H9 (cell line): ENCODE measurements around the gene TRIM9. TPM values are rescaled to one million over a fixed set of nuclear protein-coding genes. Genes with fewer than 3 reads are reported as not detected.
A peak's percentile ranks its signal among the peaks of the same experiment; 100 is the strongest.

Experiments
- DNase-seq: peaks from one replicate; pipeline ENCODE4 v3.0.0-alpha.2; 2017
- H2AFZ ChIP-seq: one replicate; pipeline ENCODE4 v1.6.1; 2013; ENCODE audit warnings: mild to moderate bottlenecking, low read length, control low read depth, moderate library complexity
- H2AK5ac ChIP-seq: 2 replicates; pipeline ENCODE4 v1.6.1; 2013; ENCODE audit warnings: low read length, control low read depth, mixed read lengths; ENCODE audit not compliant: insufficient read length
- H2BK120ac ChIP-seq: one replicate; pipeline ENCODE4 v1.6.1; 2013; ENCODE audit warnings: low read depth, mild to moderate bottlenecking, low read length, control low read depth, inconsistent platforms; ENCODE audit not compliant: poor library complexity, severe bottlenecking
- H2BK12ac ChIP-seq: 2 replicates; pipeline ENCODE4 v1.6.1; 2013; ENCODE audit warnings: low read length, control low read depth, mixed read lengths, low read depth; ENCODE audit not compliant: insufficient read length
- H2BK15ac ChIP-seq: 2 replicates; pipeline ENCODE4 v1.6.1; 2013; ENCODE audit warnings: low read depth, low read length, control low read depth
- H2BK20ac ChIP-seq: one replicate; pipeline ENCODE4 v1.6.1; 2013; ENCODE audit warnings: low read depth, mild to moderate bottlenecking, low read length, control low read depth, inconsistent platforms; ENCODE audit not compliant: poor library complexity, severe bottlenecking
- H2BK5ac ChIP-seq: 2 replicates; pipeline ENCODE4 v1.6.1; 2013; ENCODE audit warnings: low read length, control low read depth, mixed read lengths; ENCODE audit not compliant: insufficient read length
- H3K14ac ChIP-seq: 2 replicates; pipeline ENCODE4 v1.6.1; 2013; ENCODE audit warnings: low read length, control low read depth; ENCODE audit not compliant: insufficient read depth
- H3K18ac ChIP-seq: 2 replicates; pipeline ENCODE4 v1.6.1; 2013; ENCODE audit warnings: low read depth, mild to moderate bottlenecking, mixed read lengths, low read length, control low read depth; ENCODE audit not compliant: insufficient read length
- H3K23ac ChIP-seq: 2 replicates; pipeline ENCODE4 v1.6.1; 2013; ENCODE audit warnings: low read length, control low read depth, mixed read lengths, low read depth; ENCODE audit not compliant: insufficient read length
- H3K23me2 ChIP-seq: 2 replicates; pipeline ENCODE4 v1.6.1; 2013; ENCODE audit warnings: low read depth, mild to moderate bottlenecking, mixed read lengths, low read length, control low read depth; ENCODE audit not compliant: insufficient read length, poor library complexity, severe bottlenecking
- H3K27ac ChIP-seq: 2 replicates; pipeline ENCODE4 v1.5.1; 2013; ENCODE audit warnings: low read length, control low read depth, mixed read lengths, low read depth; ENCODE audit not compliant: insufficient read length
- H3K27me3 ChIP-seq: 2 replicates; pipeline ENCODE4 v1.6.1; 2013; ENCODE audit warnings: low read length, control low read depth, inconsistent platforms; ENCODE audit not compliant: insufficient read depth
- H3K4ac ChIP-seq: 2 replicates; pipeline ENCODE4 v1.6.1; 2013; ENCODE audit warnings: low read depth, mild to moderate bottlenecking, control low read depth, inconsistent platforms, low read length, moderate library complexity
- H3K4me1 ChIP-seq: 2 replicates; pipeline ENCODE4 v1.6.1; 2013; ENCODE audit warnings: low read length, control low read depth, inconsistent platforms; ENCODE audit not compliant: insufficient read depth
- H3K4me2 ChIP-seq: 2 replicates; pipeline ENCODE4 v1.6.1; 2013; ENCODE audit warnings: low read length, control low read depth, mixed read lengths; ENCODE audit not compliant: insufficient read length, insufficient read depth
- H3K56ac ChIP-seq: 2 replicates; pipeline ENCODE4 v1.6.1; 2013; ENCODE audit warnings: low read depth, mild to moderate bottlenecking, mixed read lengths, low read length, control low read depth; ENCODE audit not compliant: insufficient read length
- H3K79me1 ChIP-seq: 2 replicates; pipeline ENCODE4 v1.6.1; 2013; ENCODE audit warnings: low read depth, mild to moderate bottlenecking, moderate library complexity, low read length, control low read depth, inconsistent platforms; ENCODE audit not compliant: insufficient read depth, poor library complexity, severe bottlenecking
- H3K79me2 ChIP-seq: 2 replicates; pipeline ENCODE4 v1.6.1; 2013; ENCODE audit warnings: low read length, control low read depth, inconsistent platforms; ENCODE audit not compliant: insufficient read depth
- H3K9ac ChIP-seq: 2 replicates; pipeline ENCODE4 v1.6.1; 2013; ENCODE audit warnings: low read length, control low read depth, mixed read lengths; ENCODE audit not compliant: insufficient read length; ENCODE audit errors: extremely low read depth
- H3K9me3 ChIP-seq: one replicate; pipeline ENCODE4 v1.6.1; 2013; ENCODE audit warnings: low read depth, low read length, inconsistent platforms; ENCODE audit not compliant: control insufficient read depth
- H3T11ph ChIP-seq: one replicate; pipeline ENCODE4 v1.6.1; 2013; ENCODE audit warnings: mild to moderate bottlenecking, low read length, control low read depth, inconsistent platforms
- H4K20me1 ChIP-seq: one replicate; pipeline ENCODE4 v1.6.1; 2013; ENCODE audit not compliant: control insufficient read depth, insufficient read length, insufficient read depth
- H4K5ac ChIP-seq: 2 replicates; pipeline ENCODE4 v1.6.1; 2013; ENCODE audit warnings: low read depth, mild to moderate bottlenecking, mixed read lengths, low read length, control low read depth; ENCODE audit not compliant: insufficient read length
- H4K8ac ChIP-seq: replicated peaks from 2 replicates; pipeline ENCODE4 v1.6.1; 2013; ENCODE audit warnings: low read length, control low read depth, mixed read lengths, low read depth; ENCODE audit not compliant: insufficient read length
- H4K91ac ChIP-seq: 2 replicates; pipeline ENCODE4 v1.6.1; 2013; ENCODE audit warnings: low read depth, mild to moderate bottlenecking, moderate library complexity, mixed read lengths, low read length, control low read depth; ENCODE audit not compliant: insufficient read length
- H3K27ac Mint-ChIP-seq, 3 experiments: 2 replicates in 2 of 3; 3 replicates in 1 of 3; pipeline ENCODE4 v1.8.0; 2020 to 2021; ENCODE audit warnings: mixed read lengths in 3 of 3, mild to moderate bottlenecking in 1 of 3, moderate library complexity in 1 of 3
- H3K27me3 Mint-ChIP-seq: 2 replicates; pipeline ENCODE4 v1.8.0; 2021; ENCODE audit warnings: low read depth, mild to moderate bottlenecking, moderate library complexity, mixed read lengths
- H3K36me3 Mint-ChIP-seq, 3 experiments: 2 replicates in 2 of 3; 3 replicates in 1 of 3; pipeline ENCODE4 v1.8.0; 2020 to 2021; ENCODE audit warnings: low read depth in 3 of 3, mixed read lengths in 3 of 3; ENCODE audit not compliant: insufficient read depth in 1 of 3
- H3K4me1 Mint-ChIP-seq, 2 experiments: 2 replicates each; pipeline ENCODE4 v1.8.0; 2020; ENCODE audit warnings: mixed read lengths in 2 of 2
- H3K4me3 Mint-ChIP-seq, 2 experiments: 2 replicates in 1 of 2; 3 replicates in 1 of 2; pipeline ENCODE4 v1.8.0; 2020 to 2021; ENCODE audit warnings: mild to moderate bottlenecking in 2 of 2, mixed read lengths in 2 of 2, moderate library complexity in 1 of 2
- H3K9me3 Mint-ChIP-seq, 2 experiments: 2 replicates in 1 of 2; 3 replicates in 1 of 2; pipeline ENCODE4 v1.8.0; 2020; ENCODE audit warnings: mild to moderate bottlenecking in 2 of 2, mixed read lengths in 2 of 2, moderate library complexity in 1 of 2
- WGBS: extraction: QIAGEN DNeasy Blood & Tissue Kit; methylation state at CpG from one replicate; pipeline ENCODE4 v1.1.7; 2013; ENCODE audit warnings: missing lambda C conversion rate, low lambda C conversion rate, mixed read lengths; ENCODE audit not compliant: insufficient read length; ENCODE audit errors: extremely low coverage; 5-methylcytosine and 5-hydroxymethylcytosine counted together
- total RNA-seq: library from RNA; stranded (reverse); gene quantifications from 2 replicates; pipeline ENCODE4 v1.2.1, GENCODE V29; 2021
- TF ChIP-seq, protein P1 (sequence below): fragments of 200-600 bp; sonication (generic); conservative IDR thresholded peaks from 3 replicates; pipeline ENCODE4 v1.8.0; 2021; ENCODE audit warnings: antibody characterized with exemption, mild to moderate bottlenecking

TRIM9 gene
- total RNA-seq, 1 experiment from 2014 or later: 0.98 TPM

DNA sequence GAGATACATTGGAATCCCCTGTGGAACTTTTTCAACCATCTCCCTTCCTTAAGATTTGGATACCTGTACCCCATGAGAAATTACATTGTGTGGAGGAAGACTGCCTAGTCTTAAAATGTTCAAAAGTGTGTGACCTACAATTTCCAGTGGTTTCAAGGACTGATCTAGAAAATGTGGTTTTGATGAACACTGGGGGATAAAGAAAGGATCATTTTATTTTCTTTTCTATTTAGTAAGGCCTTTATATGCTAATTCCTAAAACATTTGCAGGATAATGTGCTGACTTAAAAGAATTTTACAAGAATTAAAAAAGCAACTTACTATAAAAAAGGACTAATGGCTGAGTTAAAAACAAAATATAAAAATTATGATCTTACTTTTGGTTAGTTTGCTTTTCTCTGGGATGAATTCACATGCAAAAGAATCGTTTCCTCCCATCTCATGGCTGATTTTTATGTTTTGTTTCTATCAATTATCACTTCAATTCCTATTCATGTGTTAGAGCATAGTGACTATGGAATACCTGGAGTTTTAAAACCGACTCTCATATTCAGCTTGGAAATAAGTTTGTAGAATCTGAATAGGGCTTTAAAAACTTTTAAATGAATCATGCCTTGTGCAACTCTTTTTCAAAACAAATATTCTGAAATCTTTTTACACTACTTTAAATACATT is 110.7 kb downstream of the TRIM9 start:
- H3K4me2 ChIP-seq: no peak overlapping the region
- H2BK15ac ChIP-seq: no peak overlapping the region
- DNase-seq: no peak
- no peak overlapping the region for H3K23ac ChIP-seq
- H3K4ac ChIP-seq: no peak overlapping the region
- H3K27me3 Mint-ChIP-seq: peaks cover 6% of the 10 kb centered on the region
- no peak overlapping the region for H4K5ac ChIP-seq
- H3K79me1 ChIP-seq: no peaks in the 10 kb centered on the region
- H2BK120ac ChIP-seq: no peak overlapping the region
- peak overlapping the region in 1 of 3 experiments; percentile 34; a peak in 1 of 7 replicates for H3K27ac Mint-ChIP-seq
- no peak overlapping the region for H4K8ac ChIP-seq
- no peak overlapping the region for H3K27ac ChIP-seq
- H2AK5ac ChIP-seq: no peak overlapping the region
- no CpG with 5 or more reads among the region's 2 CpGs for WGBS
- H3K18ac ChIP-seq: no peak overlapping the region
- no peak overlapping the region for H2BK20ac ChIP-seq
- no peaks in the 10 kb centered on the region for H3K9me3 Mint-ChIP-seq
- no peaks in the 10 kb centered on the region for H3K23me2 ChIP-seq
- no peak overlapping the region for H3K14ac ChIP-seq
- H4K91ac ChIP-seq: no peak overlapping the region
- peaks cover 4% of the 10 kb centered on the region; the same call in 1 of the 2 replicates for H3K4me1 ChIP-seq
- no peaks in the 10 kb centered on the region for H3K36me3 Mint-ChIP-seq
- H3K9ac ChIP-seq: no peak overlapping the region
- no peaks in the 10 kb centered on the region for H3K79me2 ChIP-seq
- H3K56ac ChIP-seq: no peak overlapping the region
- peaks cover 37% of the 10 kb centered on the region in 2 experiments for H3K4me1 Mint-ChIP-seq
- H3K9me3 ChIP-seq: no peaks in the 10 kb centered on the region
- H3T11ph ChIP-seq: no peak overlapping the region
- no peak overlapping the region for H2AFZ ChIP-seq
- H2BK12ac ChIP-seq: no peak overlapping the region
- no peak overlapping the region for H3K4me3 Mint-ChIP-seq
- H3K27me3 ChIP-seq: no peaks in the 10 kb centered on the region; the same call in 1 of the 2 replicates
- no peaks in the 10 kb centered on the region for H4K20me1 ChIP-seq
- H2BK5ac ChIP-seq: no peak overlapping the region
- TF ChIP-seq, protein P1, sequence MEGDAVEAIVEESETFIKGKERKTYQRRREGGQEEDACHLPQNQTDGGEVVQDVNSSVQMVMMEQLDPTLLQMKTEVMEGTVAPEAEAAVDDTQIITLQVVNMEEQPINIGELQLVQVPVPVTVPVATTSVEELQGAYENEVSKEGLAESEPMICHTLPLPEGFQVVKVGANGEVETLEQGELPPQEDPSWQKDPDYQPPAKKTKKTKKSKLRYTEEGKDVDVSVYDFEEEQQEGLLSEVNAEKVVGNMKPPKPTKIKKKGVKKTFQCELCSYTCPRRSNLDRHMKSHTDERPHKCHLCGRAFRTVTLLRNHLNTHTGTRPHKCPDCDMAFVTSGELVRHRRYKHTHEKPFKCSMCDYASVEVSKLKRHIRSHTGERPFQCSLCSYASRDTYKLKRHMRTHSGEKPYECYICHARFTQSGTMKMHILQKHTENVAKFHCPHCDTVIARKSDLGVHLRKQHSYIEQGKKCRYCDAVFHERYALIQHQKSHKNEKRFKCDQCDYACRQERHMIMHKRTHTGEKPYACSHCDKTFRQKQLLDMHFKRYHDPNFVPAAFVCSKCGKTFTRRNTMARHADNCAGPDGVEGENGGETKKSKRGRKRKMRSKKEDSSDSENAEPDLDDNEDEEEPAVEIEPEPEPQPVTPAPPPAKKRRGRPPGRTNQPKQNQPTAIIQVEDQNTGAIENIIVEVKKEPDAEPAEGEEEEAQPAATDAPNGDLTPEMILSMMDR: no peak
